Measurements from ENCODE around the gene GPD2. TPM values are rescaled to one million over a fixed set of nuclear protein-coding genes. Genes with fewer than 3 reads are reported as not detected.
"Not testable (repeated sequence)": the region's sequence is repeated elsewhere in the genome, so short reads cannot be mapped to it uniquely, and the experiment has no call there.

GPD2 gene
- total RNA-seq, 1 donor from 2014 or later: 21.0 TPM

DNA sequence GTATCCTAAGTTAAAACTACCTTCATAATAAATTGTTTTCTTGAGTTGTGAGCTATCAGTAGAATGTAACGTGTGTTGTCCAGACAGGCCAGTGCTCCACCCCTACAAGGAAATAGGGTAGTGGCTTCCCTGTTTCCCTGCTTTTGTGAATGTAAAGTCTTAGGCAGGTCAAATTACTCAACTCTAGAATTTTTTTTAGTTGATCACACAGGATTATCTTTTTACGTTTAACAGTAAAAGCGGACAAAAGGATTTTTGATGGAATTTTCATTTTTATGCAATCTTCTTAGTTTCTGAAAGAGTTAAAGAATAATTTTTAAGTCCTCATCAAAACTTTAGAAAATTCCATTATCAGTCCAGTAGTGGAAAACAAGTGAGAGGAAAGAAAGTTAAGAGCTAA, 38.2 kb downstream of the GPD2 start:
- no peak for DNase-seq (ENCODE audit: low read depth in 2 of 2)

DNA sequence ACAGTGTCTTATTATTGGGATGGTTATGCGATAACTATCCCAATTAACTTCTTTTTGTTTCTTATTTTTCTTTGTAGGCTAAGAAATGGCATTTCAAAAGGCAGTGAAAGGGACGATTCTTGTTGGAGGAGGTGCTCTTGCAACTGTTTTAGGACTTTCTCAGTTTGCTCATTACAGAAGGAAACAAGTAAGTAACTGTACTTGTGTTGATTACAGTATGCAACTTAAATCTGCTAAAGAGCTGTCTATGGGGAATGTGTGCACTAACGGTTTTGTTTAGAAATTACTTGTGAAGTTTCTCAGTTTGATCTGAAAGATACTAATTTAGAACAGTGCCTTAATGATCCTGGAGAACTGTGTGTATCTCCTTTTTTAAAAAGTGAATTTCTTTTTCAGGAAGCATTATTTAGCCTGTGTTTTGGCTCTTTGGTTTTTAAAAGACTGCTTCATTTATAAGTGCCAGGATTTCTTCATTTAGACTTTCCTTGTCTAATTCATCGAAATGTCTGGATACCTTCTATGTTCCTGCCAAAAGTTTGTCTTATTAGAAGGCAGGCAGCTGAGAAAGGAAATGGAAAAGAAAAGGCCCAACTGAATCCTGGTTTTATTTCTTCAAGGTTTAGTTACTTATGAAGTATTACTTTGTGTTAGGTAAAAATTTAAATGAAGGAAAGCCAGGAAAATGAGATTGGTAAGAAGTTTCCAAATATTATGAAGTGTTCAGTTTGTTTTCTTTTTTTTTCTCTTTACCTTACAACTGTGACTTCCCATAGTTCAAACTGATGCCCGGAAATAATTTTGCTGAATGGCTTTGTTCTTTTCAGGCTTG, 40.1 kb downstream of the GPD2 start:
- no peak for DNase-seq (ENCODE audit: low read depth in 2 of 2)

DNA sequence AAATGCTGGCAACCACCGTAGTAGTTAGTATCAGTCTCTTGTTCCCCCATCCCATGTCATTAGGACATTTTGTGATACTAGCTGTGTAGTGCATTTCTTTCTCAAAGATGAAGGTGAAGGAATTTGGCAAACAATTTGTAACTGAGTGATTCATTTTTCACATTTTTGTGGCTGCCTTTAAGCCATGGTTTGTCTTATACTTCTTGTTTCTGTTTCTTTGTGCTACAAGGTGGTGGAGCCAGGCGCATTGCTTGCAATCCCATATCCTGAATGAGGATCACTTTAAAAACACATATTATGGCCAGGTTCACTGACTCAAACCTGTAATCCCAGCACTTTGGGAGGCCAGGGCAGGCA, 40.6 kb downstream of the GPD2 start:
- DNase-seq (ENCODE audit: low read depth in 2 of 2): peak in 1 of 2 donors; percentile 25

DNA sequence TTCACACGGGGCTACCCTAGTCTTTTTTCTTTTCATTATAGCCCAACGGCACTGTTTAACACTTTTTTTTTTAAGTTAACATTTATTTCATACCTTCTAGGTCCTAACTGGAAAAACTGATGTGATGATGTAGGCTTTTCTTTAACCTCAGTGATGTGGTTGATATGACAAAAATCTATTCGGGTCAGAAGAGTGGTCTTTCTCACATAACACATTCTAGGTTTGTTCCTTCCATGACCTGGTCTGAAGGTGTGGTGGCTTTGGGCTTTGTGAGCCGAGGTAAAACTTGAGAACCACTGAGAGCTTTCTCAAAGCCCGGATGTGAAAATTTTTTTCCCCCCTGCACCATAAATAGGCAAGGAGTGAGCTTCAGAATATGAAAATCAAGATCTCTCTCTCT, 44.2 kb downstream of the GPD2 start:
- no peak for DNase-seq (ENCODE audit: low read depth in 2 of 2)

DNA sequence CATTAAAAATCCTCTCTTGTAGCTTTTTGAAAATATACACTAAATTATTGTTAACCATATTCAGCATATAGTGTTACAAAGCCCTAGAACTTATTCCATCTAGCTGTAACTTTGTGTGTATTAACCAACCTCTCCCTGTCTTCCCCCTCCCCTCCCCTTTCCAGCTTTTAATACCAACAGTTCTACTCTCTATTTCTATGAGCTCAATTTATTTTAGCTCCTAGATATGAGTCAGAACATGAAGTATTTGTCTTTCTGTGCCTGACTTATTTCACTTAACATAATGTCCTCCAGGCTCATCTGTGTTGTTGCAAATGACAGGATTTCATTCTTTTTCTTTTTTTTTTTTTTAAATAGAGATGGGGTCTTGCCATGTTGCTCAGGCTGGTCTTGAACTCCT, 45.1 kb downstream of the GPD2 start:
- DNase-seq (ENCODE audit: low read depth in 2 of 2): no peak

GRCh38 chr2:156483741-156484173, 47.6 kb downstream of the GPD2 start:
- DNase-seq (ENCODE audit: low read depth in 2 of 2): no peak

DNA sequence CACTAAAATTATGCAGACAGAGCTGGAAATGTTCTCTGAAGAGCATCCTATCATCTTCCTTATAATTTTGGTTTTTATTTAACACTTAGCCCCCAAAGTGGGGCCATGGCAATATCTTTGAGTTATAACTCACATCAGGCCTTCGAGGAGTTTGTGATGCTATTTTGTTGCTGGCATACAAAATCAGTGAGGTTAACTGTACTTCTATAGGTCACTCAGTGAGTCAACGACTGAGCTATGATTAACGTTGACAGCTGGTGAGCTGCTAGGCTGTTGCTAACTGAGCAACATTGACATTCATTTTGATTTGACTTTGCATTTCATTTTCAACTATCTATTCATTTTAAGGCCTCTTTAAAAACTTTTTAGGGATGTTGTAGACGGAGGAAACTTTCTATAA, 50.0 kb downstream of the GPD2 start:
- DNase-seq (ENCODE audit: low read depth in 2 of 2): peak in 1 of 2 donors; percentile 73

- DNase-seq (ENCODE audit: low read depth in 2 of 2): no peak
Measured at GRCh38 chr2:156486614-156487013, 50.4 kb downstream of the GPD2 start.

GRCh38 chr2:156489195-156489594, 53.0 kb downstream of the GPD2 start:
- no peak for DNase-seq (ENCODE audit: low read depth in 2 of 2)

DNA sequence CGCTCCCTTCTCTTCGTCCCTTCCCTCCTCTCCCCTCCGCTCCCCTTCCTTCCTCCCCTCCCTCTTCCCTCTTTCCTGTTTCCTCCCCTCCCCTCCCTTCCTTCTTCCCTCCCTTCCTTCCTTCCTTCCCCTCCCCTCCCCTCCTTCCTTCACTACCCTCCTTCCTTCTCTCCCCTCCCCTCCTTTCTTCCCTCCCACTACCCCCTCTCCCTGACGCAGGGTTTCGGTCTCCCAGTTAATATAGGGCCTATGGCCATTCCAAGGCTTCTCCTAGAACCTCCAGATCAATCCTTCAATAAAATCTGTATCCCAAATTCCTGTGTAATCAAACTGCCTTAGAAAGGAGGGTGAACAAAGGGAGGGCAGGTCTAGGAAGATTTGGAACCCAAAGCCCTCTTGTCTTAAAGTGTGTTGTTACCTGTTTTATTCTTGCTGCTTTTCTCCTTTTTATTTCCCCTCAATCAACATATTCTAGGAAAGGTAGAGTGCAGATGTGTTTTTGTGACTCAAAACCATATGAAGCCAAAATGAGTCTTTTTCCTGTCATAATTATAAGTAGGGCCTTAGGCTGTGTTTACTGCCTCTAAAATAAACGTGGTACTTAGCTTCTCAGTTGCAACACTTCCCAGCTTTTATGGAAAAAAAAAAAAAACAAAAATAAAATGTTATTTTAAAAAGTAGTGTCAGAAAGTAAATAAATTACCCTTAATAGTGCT, 53.7 kb downstream of the GPD2 start:
- no peak for DNase-seq (ENCODE audit: low read depth in 2 of 2)

- DNase-seq (ENCODE audit: low read depth in 2 of 2): no peak
Measured at GRCh38 chr2:156490466-156490840, 54.3 kb downstream of the GPD2 start.

GRCh38 chr2:156491176-156491575, 55.0 kb downstream of the GPD2 start:
- DNase-seq (ENCODE audit: low read depth in 2 of 2): peak in 1 of 2 donors; percentile 21

- DNase-seq (ENCODE audit: low read depth in 2 of 2): no peak
Measured at GRCh38 chr2:156492979-156493378, 56.8 kb downstream of the GPD2 start.

- not testable (repeated sequence) for DNase-seq (ENCODE audit: low read depth in 2 of 2)
Measured at GRCh38 chr2:156495998-156496397, 59.8 kb downstream of the GPD2 start.

- no peak for DNase-seq (ENCODE audit: low read depth in 2 of 2)
Measured at GRCh38 chr2:156505696-156506095, 69.5 kb downstream of the GPD2 start.

GRCh38 chr2:156511122-156511521, 74.9 kb downstream of the GPD2 start:
- no peak for DNase-seq (ENCODE audit: low read depth in 2 of 2)

DNA sequence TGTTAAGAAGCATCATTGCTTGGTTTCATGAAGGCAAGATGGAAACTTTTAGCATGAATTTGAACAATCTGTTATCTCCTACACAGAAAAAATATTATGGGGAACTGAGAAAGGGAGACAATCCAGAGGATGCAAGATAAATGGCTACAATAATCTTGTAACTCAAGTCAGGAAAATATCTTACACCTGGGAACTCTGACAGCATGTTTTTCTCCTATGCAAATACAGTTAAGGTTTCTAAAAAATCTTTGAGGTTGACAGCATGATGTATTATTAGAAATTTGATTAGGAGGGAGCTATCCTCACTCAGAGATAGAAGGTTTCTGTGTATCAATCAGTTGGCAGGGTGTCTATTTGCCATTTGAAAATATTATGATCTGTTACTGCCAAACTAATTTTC, 75.6 kb downstream of the GPD2 start:
- DNase-seq (ENCODE audit: low read depth in 2 of 2): no peak

GRCh38 chr2:156512451-156512850, 76.3 kb downstream of the GPD2 start:
- DNase-seq (ENCODE audit: low read depth in 2 of 2): no peak

DNA sequence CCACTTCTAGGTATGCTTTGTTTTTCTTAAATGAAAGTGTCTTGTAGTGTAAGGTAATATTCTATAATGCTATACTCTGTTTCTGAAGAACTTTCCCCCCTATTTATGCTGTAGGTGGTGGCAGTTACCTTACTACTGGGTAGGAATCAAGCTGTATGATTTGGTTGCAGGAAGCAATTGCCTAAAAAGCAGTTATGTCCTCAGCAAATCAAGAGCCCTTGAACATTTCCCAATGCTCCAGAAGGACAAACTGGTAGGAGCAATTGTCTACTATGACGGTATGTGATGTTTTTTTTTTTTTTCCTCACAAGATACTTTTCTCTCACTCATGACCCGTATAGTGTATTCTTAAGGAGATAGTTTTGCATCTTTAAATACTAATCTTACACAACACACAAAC, 77.0 kb downstream of the GPD2 start:
- DNase-seq (ENCODE audit: low read depth in 2 of 2): no peak

DNA sequence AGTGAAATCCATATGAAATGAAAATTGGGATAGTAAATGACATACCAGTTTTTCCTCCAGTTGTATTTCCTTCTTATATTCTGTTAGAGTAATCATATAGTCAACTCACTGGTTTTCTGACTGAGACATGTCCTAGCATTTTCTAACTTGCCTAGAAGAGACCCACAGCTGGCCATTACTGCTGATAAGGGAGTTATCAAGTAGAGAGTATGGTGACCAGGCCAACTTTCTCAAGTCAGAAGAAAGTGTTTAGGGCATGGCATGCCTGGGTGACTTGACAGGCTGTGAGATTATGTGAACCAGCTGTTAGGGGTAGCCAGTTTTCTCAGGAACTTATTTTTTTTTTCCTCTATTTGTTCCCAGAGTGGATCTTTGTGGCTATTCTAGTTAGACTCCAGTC, 81.2 kb downstream of the GPD2 start:
- no peak for DNase-seq (ENCODE audit: low read depth in 2 of 2)

GRCh38 chr2:156518138-156518537, 82.0 kb downstream of the GPD2 start:
- DNase-seq (ENCODE audit: low read depth in 2 of 2): no peak

GRCh38 chr2:156522864-156523440, 86.8 kb downstream of the GPD2 start:
- no peak for DNase-seq (ENCODE audit: low read depth in 2 of 2)

Measured in lung microvascular endothelial cell (primary cell).